Osteocyte (in vitro differentiated cells): ENCODE data around the gene SCN1B. TPM values are rescaled to one million over a fixed set of nuclear protein-coding genes. Genes with fewer than 3 reads are reported as not detected.
A peak's percentile ranks its signal among the peaks of the same experiment; 100 is the strongest.

Source experiments
- DNase-seq: peaks from one replicate; pipeline ENCODE4 v3.0.0; 2021; ENCODE audit warnings: mixed read lengths; ENCODE audit not compliant: unreplicated experiment; ENCODE audit errors: extremely low spot score
- H3K27ac Mint-ChIP-seq: one replicate; pipeline ENCODE4 v1.8.0; 2021; ENCODE audit warnings: mild to moderate bottlenecking, mixed read lengths; ENCODE audit not compliant: unreplicated experiment
- H3K27me3 Mint-ChIP-seq: one replicate; pipeline ENCODE4 v1.8.0; 2021; ENCODE audit warnings: mixed read lengths; ENCODE audit not compliant: unreplicated experiment
- H3K36me3 Mint-ChIP-seq: one replicate; pipeline ENCODE4 v1.8.0; 2021; ENCODE audit warnings: mixed read lengths; ENCODE audit not compliant: unreplicated experiment
- H3K4me1 Mint-ChIP-seq: one replicate; pipeline ENCODE4 v1.8.0; 2021; ENCODE audit warnings: mixed read lengths; ENCODE audit not compliant: unreplicated experiment
- H3K4me3 Mint-ChIP-seq: one replicate; pipeline ENCODE4 v1.8.0; 2021; ENCODE audit warnings: mild to moderate bottlenecking, moderate library complexity, mixed read lengths; ENCODE audit not compliant: unreplicated experiment
- H3K9me3 Mint-ChIP-seq: one replicate; pipeline ENCODE4 v1.8.0; 2021; ENCODE audit warnings: mixed read lengths; ENCODE audit not compliant: unreplicated experiment
- total RNA-seq: library from RNA; stranded (reverse); gene quantifications from 2 replicates; pipeline ENCODE4 v1.2.1, GENCODE V29; 2021
- TF ChIP-seq, protein P1 (sequence below): fragments of 200-600 bp; sonication (generic); IDR thresholded peaks from 2 replicates; pipeline ENCODE4 v1.5.0; 2021; ENCODE audit warnings: antibody characterized with exemption, mild to moderate bottlenecking, moderate library complexity

Gene SCN1B
- total RNA-seq, 1 donor from 2014 or later, result 7.3 TPM

DNA sequence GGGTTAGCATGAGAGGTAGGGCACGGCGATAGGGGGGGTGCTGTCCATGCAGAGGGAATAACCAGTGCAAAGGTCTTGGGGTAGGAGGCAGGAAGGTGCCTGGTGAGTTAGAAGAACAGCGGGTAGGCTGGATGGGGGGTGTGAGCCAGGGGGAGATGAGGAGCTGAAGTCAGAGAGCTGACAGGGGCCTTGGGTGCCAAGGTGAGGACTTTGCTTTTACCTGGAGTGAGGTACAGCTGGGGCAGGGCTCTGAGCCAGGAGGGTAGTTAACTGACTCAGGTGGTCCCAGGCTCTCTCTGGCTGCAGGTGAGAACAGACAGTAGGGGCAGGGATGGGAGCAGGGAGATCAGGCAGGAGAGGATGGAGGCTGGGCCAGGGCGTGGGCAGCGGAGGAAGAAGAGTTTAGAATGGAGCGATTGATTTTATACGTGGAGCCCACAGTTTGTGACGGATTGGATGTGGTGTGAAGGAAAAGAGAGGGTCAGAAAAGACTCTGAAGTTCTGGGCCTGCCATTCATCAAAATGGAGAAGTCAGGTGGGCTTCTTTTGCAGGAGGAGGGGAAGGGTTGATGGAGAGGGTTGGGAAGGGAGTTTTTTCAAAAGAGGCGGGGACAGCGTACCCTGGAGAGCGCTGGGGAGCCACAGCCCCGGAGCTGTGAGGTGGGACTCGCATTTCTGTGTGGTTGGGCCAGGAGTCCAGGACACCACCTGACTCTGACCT lies 31.3 kb upstream of the SCN1B start:
- Mint-ChIP-seq H3K27ac (peak overlapping the region; percentile 95), H3K9me3 (no peaks in the 10 kb centered on the region), H3K27me3 (no peaks in the 10 kb centered on the region), H3K4me1 (peaks cover 54% of the 10 kb centered on the region), H3K36me3 (no peaks in the 10 kb centered on the region), H3K4me3 (peak overlapping the region; percentile 79)
- TF ChIP-seq, protein P1, sequence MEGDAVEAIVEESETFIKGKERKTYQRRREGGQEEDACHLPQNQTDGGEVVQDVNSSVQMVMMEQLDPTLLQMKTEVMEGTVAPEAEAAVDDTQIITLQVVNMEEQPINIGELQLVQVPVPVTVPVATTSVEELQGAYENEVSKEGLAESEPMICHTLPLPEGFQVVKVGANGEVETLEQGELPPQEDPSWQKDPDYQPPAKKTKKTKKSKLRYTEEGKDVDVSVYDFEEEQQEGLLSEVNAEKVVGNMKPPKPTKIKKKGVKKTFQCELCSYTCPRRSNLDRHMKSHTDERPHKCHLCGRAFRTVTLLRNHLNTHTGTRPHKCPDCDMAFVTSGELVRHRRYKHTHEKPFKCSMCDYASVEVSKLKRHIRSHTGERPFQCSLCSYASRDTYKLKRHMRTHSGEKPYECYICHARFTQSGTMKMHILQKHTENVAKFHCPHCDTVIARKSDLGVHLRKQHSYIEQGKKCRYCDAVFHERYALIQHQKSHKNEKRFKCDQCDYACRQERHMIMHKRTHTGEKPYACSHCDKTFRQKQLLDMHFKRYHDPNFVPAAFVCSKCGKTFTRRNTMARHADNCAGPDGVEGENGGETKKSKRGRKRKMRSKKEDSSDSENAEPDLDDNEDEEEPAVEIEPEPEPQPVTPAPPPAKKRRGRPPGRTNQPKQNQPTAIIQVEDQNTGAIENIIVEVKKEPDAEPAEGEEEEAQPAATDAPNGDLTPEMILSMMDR, result no peak
- DNase-seq, result no peak

DNA sequence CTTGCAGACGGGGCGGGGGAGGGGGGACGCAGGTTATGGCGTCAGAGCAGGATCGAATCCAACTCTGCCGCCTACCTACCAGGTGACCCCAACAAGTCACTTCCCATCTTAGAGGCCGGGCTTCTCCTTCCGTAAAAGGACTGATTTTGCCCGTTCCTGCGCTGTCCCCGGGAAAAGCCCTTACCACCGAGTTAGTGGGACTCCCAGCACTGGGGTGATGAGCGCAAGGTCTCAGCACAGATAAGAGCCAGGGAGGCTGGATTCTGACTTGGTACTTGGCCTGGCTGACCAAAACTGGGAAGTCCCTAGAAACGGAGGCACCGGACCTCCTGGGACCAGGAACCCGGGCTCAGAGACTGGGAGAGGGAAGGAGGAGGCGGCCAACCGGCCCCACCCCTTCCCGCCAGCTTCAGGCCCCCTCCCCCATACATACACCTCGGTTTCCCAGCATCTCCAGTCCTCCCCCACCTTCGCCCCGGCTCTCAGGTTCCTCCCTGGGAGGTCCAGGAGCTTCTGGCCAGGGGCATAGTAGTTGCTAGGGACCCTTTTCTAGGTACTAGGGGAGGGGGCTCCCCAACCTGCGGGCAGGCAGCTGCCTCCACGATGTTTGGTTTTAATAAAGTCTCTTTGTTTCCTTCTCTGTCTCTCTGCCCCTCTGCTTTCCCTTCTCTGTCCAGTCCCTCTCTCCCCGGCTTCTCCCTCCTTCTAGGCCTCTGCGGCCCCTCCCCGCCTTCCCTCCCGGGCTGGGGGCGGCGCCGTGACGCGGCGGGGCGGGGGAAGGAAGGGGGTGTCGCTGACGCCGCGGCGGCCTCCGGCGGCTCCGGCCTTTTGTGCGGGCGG lies 30.6 kb upstream of the SCN1B start, which contains the start of gene GRAMD1A:
GRAMD1A (plus strand) TSS at position 826 of the 840 bp plus-strand sequence. CDS start 156 bp downstream, outside the sequence.
- DNase-seq, result peak; percentile 95
- no peaks in the 10 kb centered on the region for H3K9me3 Mint-ChIP-seq
- TF ChIP-seq, protein P1, result no peak
- H3K4me3 Mint-ChIP-seq, result peak within 1 kb of the TSS; percentile 99
- peak within 1 kb of the TSS; percentile 96 for H3K27ac Mint-ChIP-seq
- H3K36me3 Mint-ChIP-seq, result no peaks in the 10 kb centered on the region
- peaks cover 57% of the 10 kb centered on the region for H3K4me1 Mint-ChIP-seq
- H3K27me3 Mint-ChIP-seq, result no peaks in the 10 kb centered on the region

DNA sequence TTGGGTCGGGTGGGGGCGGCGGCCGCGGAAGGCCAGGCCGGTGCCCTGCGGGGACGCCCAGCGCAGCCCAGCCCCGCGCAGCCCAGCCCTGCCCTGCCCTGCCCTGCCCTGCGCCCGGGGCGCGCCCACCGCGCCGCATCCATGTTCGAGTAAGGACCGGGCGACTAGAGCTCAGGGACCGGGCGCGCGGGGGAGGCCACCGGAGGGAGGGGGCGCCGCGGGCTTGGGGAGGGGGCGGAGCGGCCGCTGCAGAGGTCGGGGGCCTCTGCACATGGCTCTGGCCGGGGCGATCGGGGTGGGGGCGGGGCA lies 30.0 kb upstream of the SCN1B start:
- H3K4me1 Mint-ChIP-seq, result peaks cover 54% of the 10 kb centered on the region
- no peak for DNase-seq
- no peaks in the 10 kb centered on the region for H3K27me3 Mint-ChIP-seq
- no peaks in the 10 kb centered on the region for H3K36me3 Mint-ChIP-seq
- H3K27ac Mint-ChIP-seq, result no peak overlapping the region
- no peaks in the 10 kb centered on the region for H3K9me3 Mint-ChIP-seq
- TF ChIP-seq, protein P1, result no peak
- H3K4me3 Mint-ChIP-seq, result peak overlapping the region; percentile 45

DNA sequence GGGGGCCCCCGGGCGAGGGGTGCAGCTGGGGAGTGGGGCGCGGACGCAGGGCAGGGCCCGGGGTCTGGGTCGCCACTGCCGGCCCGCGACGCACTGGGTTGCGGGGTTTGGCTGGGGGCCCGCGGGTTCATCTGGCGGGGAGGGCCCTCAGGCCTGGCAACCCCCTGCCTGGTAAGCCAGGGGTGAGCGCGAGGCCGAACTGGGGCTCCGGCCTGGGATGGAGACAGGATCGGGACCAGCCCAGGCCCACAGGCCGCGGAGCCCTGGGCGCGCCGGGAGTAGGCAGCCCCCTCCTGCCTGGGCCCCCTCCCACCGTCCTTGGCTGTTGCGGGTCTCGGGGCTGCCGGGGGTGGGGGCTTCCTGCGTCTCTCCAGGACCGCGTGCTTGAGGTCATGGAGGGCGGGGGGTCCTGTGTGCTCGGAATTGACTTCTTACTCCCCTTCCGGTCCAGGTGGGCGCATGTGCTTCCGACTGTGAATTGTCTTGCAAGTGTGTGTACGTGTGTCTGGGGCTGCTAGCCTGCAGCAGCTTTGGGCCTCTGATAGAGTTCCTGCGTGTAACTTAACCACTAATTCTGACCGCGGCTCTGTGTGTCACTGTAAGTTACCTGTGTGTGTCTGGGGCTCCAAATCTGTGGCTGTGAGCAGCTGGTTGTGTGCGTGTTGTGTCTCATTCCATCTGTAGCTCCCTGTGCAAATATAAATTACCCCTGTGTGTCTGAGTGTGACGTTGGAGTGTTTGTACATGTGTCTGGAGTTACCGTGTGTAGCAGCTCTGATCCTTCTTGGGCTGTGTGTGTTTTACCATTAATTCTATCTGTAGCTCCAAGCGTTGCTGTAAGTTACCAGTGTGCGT lies 29.4 kb upstream of the SCN1B start:
- Mint-ChIP-seq H3K4me1 (peaks cover 57% of the 10 kb centered on the region), H3K27me3 (no peaks in the 10 kb centered on the region), H3K4me3 (peak overlapping the region; percentile 99), H3K27ac (peak overlapping the region; percentile 96), H3K9me3 (no peaks in the 10 kb centered on the region), H3K36me3 (no peaks in the 10 kb centered on the region)
- TF ChIP-seq, protein P1, result no peak
- no peak for DNase-seq
